Measurements from ENCODE around the gene TMTC1. TPM values are rescaled to one million over a fixed set of nuclear protein-coding genes. Genes with fewer than 3 reads are reported as not detected.

TMTC1 gene
- total RNA-seq, 1 experiment from 2014 or later, result 136 TPM

DNA sequence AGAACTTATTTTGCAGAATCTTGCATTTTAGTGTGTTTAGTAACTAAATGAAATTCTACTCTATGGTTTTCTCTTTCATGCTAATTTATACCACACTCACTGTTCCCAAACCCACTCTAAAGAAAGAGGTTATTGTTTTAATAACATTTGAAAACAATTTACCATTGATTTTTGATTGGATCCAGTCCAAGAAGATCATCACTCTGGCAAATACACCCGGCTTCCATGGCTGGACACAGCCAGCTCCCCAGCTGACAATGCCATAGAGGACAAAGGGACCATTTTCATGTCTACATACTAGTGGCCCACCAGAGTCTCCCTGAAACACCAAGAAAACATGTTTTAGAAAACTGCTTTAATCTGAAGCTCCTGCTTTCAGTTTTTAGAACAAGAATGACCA lies 328.7 kb downstream of the TMTC1 start:
- DNase-seq (ENCODE audit: low read depth), result no peak

DNA sequence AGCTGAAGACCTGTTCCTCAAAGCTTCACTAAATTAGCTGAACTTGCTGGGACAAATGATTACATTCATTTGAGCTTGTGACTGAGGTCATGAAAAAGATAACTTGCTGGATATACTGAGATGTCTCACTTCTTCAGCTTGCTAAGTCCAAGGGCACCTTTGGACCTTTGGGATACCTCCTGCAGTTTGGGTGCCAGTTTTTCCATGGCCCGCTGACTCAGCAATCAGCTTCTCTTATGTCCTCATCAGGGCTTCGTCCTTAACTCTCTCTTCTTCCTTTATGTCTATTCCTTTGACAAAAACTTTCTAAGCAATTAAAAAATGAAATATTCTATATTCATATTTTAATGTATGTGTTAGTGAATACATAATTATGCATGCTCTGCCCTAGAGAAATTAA lies 331.9 kb downstream of the TMTC1 start:
- no peak for DNase-seq (ENCODE audit: low read depth)

All from LHCN-M2 (cell line).